IMR-90 (cell line): ENCODE results near the gene GZF1. TPM values are rescaled to one million over a fixed set of nuclear protein-coding genes. Genes with fewer than 3 reads are reported as not detected.

Source experiments
- ATAC-seq: fragments of 200-7000 bp; cut with Tn5 transposase; 2 replicates; pipeline ENCODE4 v1.9.1; 2020; ENCODE audit warnings: low read depth, mild to moderate bottlenecking, moderate library complexity
- BruUV-seq: library from RNA; stranded (reverse); fragments of 400-500 nt; replicated peaks from 2 replicates; lab custom pipeline; 2021; lab: Mats Ljungman, UMichigan
- CTCF ChIA-PET: fragments of 300-600 bp; formaldehyde crosslinking; extraction: SDS; loops from one replicate; lab custom pipeline; 2021; ENCODE audit warnings: antibody characterized with exemption; lab: Yijun Ruan, JAX
- POLR2A ChIA-PET: fragments of 300-600 bp; sonication (Branson Sonifier 250); formaldehyde crosslinking; loops from one replicate; lab custom pipeline; 2022; ENCODE audit warnings: antibody characterized with exemption; ENCODE audit not compliant: unreplicated experiment; lab: Charles Lee
- DNase-seq: peaks from one replicate; pipeline ENCODE4 v3.0.0; 2013
- H2AFZ ChIP-seq: replicated peaks from 2 replicates; pipeline ENCODE3; 2013; ENCODE audit warnings: low read length, mild to moderate bottlenecking; ENCODE audit not compliant: poor library complexity
- H2AK5ac ChIP-seq: 2 replicates; pipeline ENCODE4 v1.6.1; 2013; ENCODE audit warnings: low read depth, low read length, inconsistent platforms
- H2AK9ac ChIP-seq: replicated peaks from 2 replicates; pipeline ENCODE3; 2013; ENCODE audit warnings: mild to moderate bottlenecking, low read depth, low read length, moderate library complexity; ENCODE audit not compliant: poor library complexity
- H2BK120ac ChIP-seq: 2 replicates; pipeline ENCODE4 v1.6.1; 2013; ENCODE audit warnings: low read depth, low read length, inconsistent platforms
- H2BK15ac ChIP-seq: 3 replicates; pipeline ENCODE4 v1.6.1; 2013; ENCODE audit warnings: low read depth, low read length, inconsistent platforms
- H2BK20ac ChIP-seq: 2 replicates; pipeline ENCODE4 v1.6.1; 2013; ENCODE audit warnings: low read depth, mild to moderate bottlenecking, inconsistent platforms, low read length, moderate library complexity
- H2BK5ac ChIP-seq: 2 replicates; pipeline ENCODE4 v1.6.1; 2013; ENCODE audit warnings: mild to moderate bottlenecking, low read depth, low read length, inconsistent platforms; ENCODE audit not compliant: poor library complexity, severe bottlenecking
- H3K14ac ChIP-seq: replicated peaks from 2 replicates; pipeline ENCODE4 v1.6.1; 2013; ENCODE audit warnings: low read depth, low read length, inconsistent platforms
- H3K18ac ChIP-seq: 2 replicates; pipeline ENCODE4 v1.6.1; 2013; ENCODE audit warnings: low read depth, low read length, control low read depth
- H3K23ac ChIP-seq: 2 replicates; pipeline ENCODE4 v1.6.1; 2013; ENCODE audit warnings: low read depth, low read length, inconsistent platforms
- H3K27ac ChIP-seq: 2 replicates; pipeline ENCODE4 v1.5.1; 2013; ENCODE audit warnings: mild to moderate bottlenecking, control low read depth, low read length; ENCODE audit not compliant: insufficient read depth
- H3K27me3 ChIP-seq: 2 replicates; pipeline ENCODE4 v1.6.1; 2013; ENCODE audit warnings: low read length; ENCODE audit not compliant: control insufficient read depth, insufficient read depth
- H3K36me3 ChIP-seq: 2 replicates; pipeline ENCODE4 v1.6.1; 2013; ENCODE audit warnings: low read length, mixed read lengths; ENCODE audit not compliant: control insufficient read depth, insufficient read depth
- H3K4ac ChIP-seq: 2 replicates; pipeline ENCODE4 v1.6.1; 2013; ENCODE audit warnings: low read depth, low read length, inconsistent platforms
- H3K4me1 ChIP-seq: 2 replicates; pipeline ENCODE4 v1.6.1; 2013; ENCODE audit warnings: low read length, mixed read lengths; ENCODE audit not compliant: control insufficient read depth, insufficient read depth
- H3K4me2 ChIP-seq: 2 replicates; pipeline ENCODE4 v1.6.1; 2013; ENCODE audit warnings: low read depth, mild to moderate bottlenecking, control low read depth, low read length, moderate library complexity
- H3K4me3 ChIP-seq: 2 replicates; pipeline ENCODE4 v1.5.1; 2013; ENCODE audit warnings: low read depth, mild to moderate bottlenecking, control low read depth, low read length, moderate library complexity; ENCODE audit not compliant: insufficient read depth
- H3K56ac ChIP-seq: 2 replicates; pipeline ENCODE4 v1.6.1; 2013; ENCODE audit warnings: low read length, inconsistent platforms; ENCODE audit not compliant: insufficient read depth; ENCODE audit errors: extremely low read depth
- H3K79me1 ChIP-seq, 2 experiments: 2 replicates each; pipeline ENCODE4 v1.6.1; 2013; ENCODE audit warnings: low read length in 2 of 2, inconsistent platforms in 1 of 2, low read depth in 1 of 2
- H3K9ac ChIP-seq: 2 replicates; pipeline ENCODE4 v1.6.1; 2013; ENCODE audit warnings: low read depth, low read length, control low read depth
- H3K9me1 ChIP-seq: 2 replicates; pipeline ENCODE4 v1.6.1; 2013; ENCODE audit warnings: low read length, inconsistent platforms; ENCODE audit not compliant: insufficient read depth
- H3K9me3 ChIP-seq: 2 replicates; pipeline ENCODE4 v1.6.1; 2013; ENCODE audit warnings: low read length; ENCODE audit not compliant: control insufficient read depth, insufficient read depth
- H4K20me1 ChIP-seq: 2 replicates; pipeline ENCODE4 v1.6.1; 2013; ENCODE audit warnings: low read length, inconsistent platforms; ENCODE audit not compliant: insufficient read depth
- H4K5ac ChIP-seq: 2 replicates; pipeline ENCODE4 v1.6.1; 2013; ENCODE audit warnings: mild to moderate bottlenecking, low read depth, low read length, control low read depth
- H4K8ac ChIP-seq, 2 experiments: 2 replicates each; pipeline ENCODE4 v1.6.1; 2013; ENCODE audit warnings: low read depth in 2 of 2, low read length in 2 of 2, control low read depth in 1 of 2, inconsistent platforms in 1 of 2
- H4K91ac ChIP-seq: 2 replicates; pipeline ENCODE4 v1.6.1; 2013; ENCODE audit warnings: low read depth, low read length, inconsistent platforms; ENCODE audit not compliant: insufficient read depth
- BHLHE40 ChIP-seq: fragments of 150-350 bp; IDR thresholded peaks from 2 replicates; pipeline ENCODE4 v1.6.1; 2016; ENCODE audit warnings: mild to moderate bottlenecking, low read depth, low read length
- CEBPB ChIP-seq: IDR thresholded peaks from 2 replicates; pipeline ENCODE4 v1.6.1; 2012; ENCODE audit warnings: low read depth, low read length, improper control_type of control experiment
- CHD1 ChIP-seq: IDR thresholded peaks from 2 replicates; pipeline ENCODE4 v1.6.1; 2012; ENCODE audit warnings: low read depth, low read length, improper control_type of control experiment
- CTCF ChIP-seq: conservative IDR thresholded peaks from 2 replicates; pipeline ENCODE4 v1.5.1; 2012; ENCODE audit warnings: mild to moderate bottlenecking, low read depth, low read length, improper control_type of control experiment
- ELK1 ChIP-seq: fragments of 150-350 bp; IDR thresholded peaks from 2 replicates; pipeline ENCODE4 v1.6.1; 2016; ENCODE audit warnings: low read depth, mild to moderate bottlenecking, low read length, moderate library complexity, borderline replicate concordance
- MAZ ChIP-seq: IDR thresholded peaks from 2 replicates; pipeline ENCODE4 v1.6.1; 2012; ENCODE audit warnings: low read depth, mild to moderate bottlenecking, low read length, improper control_type of control experiment, moderate library complexity, borderline replicate concordance
- POLR2A ChIP-seq: IDR thresholded peaks from 2 replicates; pipeline ENCODE4 v1.6.1; 2012; ENCODE audit warnings: mild to moderate bottlenecking, low read depth, low read length
- RAD21 ChIP-seq: IDR thresholded peaks from 2 replicates; pipeline ENCODE4 v1.6.1; 2012; ENCODE audit warnings: low read length, improper control_type of control experiment
- RCOR1 ChIP-seq: IDR thresholded peaks from 2 replicates; pipeline ENCODE4 v1.6.1; 2012; ENCODE audit warnings: mild to moderate bottlenecking, low read length, improper control_type of control experiment; ENCODE audit not compliant: insufficient replicate concordance
- SMC3 ChIP-seq: fragments of 150-350 bp; IDR thresholded peaks from 2 replicates; pipeline ENCODE4 v1.6.1; 2016; ENCODE audit warnings: low read depth, mild to moderate bottlenecking, antibody characterized with exemption, low read length, moderate library complexity
- USF2 ChIP-seq: fragments of 150-350 bp; IDR thresholded peaks from 2 replicates; pipeline ENCODE4 v1.6.1; 2017; ENCODE audit warnings: mild to moderate bottlenecking, antibody characterized with exemption, low read length, low read depth
- WGBS, 2 experiments: methylation state at CpG; one replicate each; pipeline versions ENCODE4 v1.1.5 to v1.1.7; 2013; ENCODE audit warnings: missing lambda C conversion rate in 2 of 2; ENCODE audit not compliant: insufficient read length in 1 of 2; ENCODE audit errors: extremely low coverage in 2 of 2; 5-methylcytosine and 5-hydroxymethylcytosine counted together
- dilution Hi-C: fragments of 300-500 bp; cut with HindIII; formaldehyde crosslinking; loops from one replicate; pipeline ENCODE4 v1.14.3; 2018; ENCODE audit warnings: low sequenced_read_pairs; ENCODE audit not compliant: unreplicated experiment
- in situ Hi-C: fragments of 300-500 bp; cut with MboI; formaldehyde crosslinking; loops from 3 replicates; pipeline ENCODE4 v1.14.3; 2019; ENCODE audit warnings: low sequenced_read_pairs, inconsistent platforms, mixed read lengths
- intact Hi-C: fragments of 100-400 bp; cut with micrococcal nuclease; formaldehyde crosslinking; loops from 2 replicates; pipeline ENCODE4 v1.10.0; 2022
- polyA plus RNA-seq, 3 experiments: library from polyadenylated mRNA; depleted of rRNA; stranded (reverse); fragments of >200 nt; gene quantifications; 2 replicates each; pipeline ENCODE4 v1.2.3, GENCODE V29; 2012; ENCODE audit warnings: low replicate concordance in 1 of 3
- total RNA-seq: library from RNA; depleted of rRNA; stranded (reverse); fragments of >200 nt; gene quantifications from 2 replicates; pipeline ENCODE4 v1.2.3, GENCODE V29; 2012

The GZF1 gene
- total and polyA plus RNA-seq, 2 of the 4 experiments (the other 2 are of a cell fraction) = 23.7 to 24.7 TPM

GRCh38 chr20:23349338-23350195 is 12.4 kb upstream of the GZF1 start:
- Histone ChIP-seq H3K27me3 (no peaks in the 10 kb centered on the region), H2AK9ac (peak overlapping the region; percentile 94), H2BK5ac (peak overlapping the region; percentile 93), H3K4me2 (peak overlapping the region; percentile 78), H3K4ac (peak overlapping the region; percentile 91), H4K91ac (peak overlapping the region; percentile 81), H3K9me1 (peaks cover 3% of the 10 kb centered on the region; the same call in 1 of the 2 replicates), H3K4me3 (peak overlapping the region; percentile 60), H2AK5ac (peak overlapping the region; percentile 14; the same call in 1 of the 2 replicates), H4K20me1 (peaks cover 18% of the 10 kb centered on the region), H3K23ac (peak overlapping the region; percentile 65; the same call in 1 of the 2 replicates), H3K4me1 (peaks cover 5% of the 10 kb centered on the region), H3K18ac (peak overlapping the region; percentile 82), H2BK120ac (peak overlapping the region; percentile 76), H3K9ac (peak overlapping the region; percentile 86), H3K9me3 (no peaks in the 10 kb centered on the region), H2BK20ac (peak overlapping the region; percentile 27; the same call in 1 of the 2 replicates), H3K56ac (peak overlapping the region; percentile 73), H3K14ac (peak overlapping the region; percentile 74), H2AFZ (peak overlapping the region; percentile 96), H3K27ac (peak overlapping the region; percentile 95), H3K79me1 (peaks cover 0 to 31% of the 10 kb centered on the region in 2 experiments; a peak in 3 of 4 replicates), H4K5ac (peak overlapping the region; percentile 81), H4K8ac (peak overlapping the region; percentile 57 to 89), H3K36me3 (peaks cover 6% of the 10 kb centered on the region), H2BK15ac (no peak overlapping the region; the same call in 2 of the 3 replicates)
- in situ Hi-C loops (loop anchor here (10.0 to 25.0 kb wide), 2 partner anchors 295 to 1012 kb away; no protein-coding TSS in a partner anchor), dilution Hi-C loops (no loop called here), intact Hi-C loops (loop anchor here (1.0 to 10.0 kb wide), 4 partner anchors 97 to 553 kb away; no protein-coding TSS in a partner anchor)
- peak; percentile 45 for TF ChIP-seq CTCF
- TF ChIP-seq CEBPB = no peak
- no peak for TF ChIP-seq ELK1
- no peak for TF ChIP-seq BHLHE40
- 0 out of 2 replicates have a peak, but pooled peaks have one; percentile 22 for TF ChIP-seq SMC3
- TF ChIP-seq RAD21 = no peak; the same call in 1 of the 2 replicates
- TF ChIP-seq POLR2A = no peak
- TF ChIP-seq CHD1 = no peak
- TF ChIP-seq RCOR1 = no peak
- no peak for TF ChIP-seq MAZ
- TF ChIP-seq USF2 = no peak
- peak; percentile 71 for ATAC-seq
- BruUV-seq = no TSS peak
- CTCF ChIA-PET = interaction anchor here (0.9 to 2.2 kb wide), 9 partner anchors 9 to 658 kb away, joined by 3 to 19 read pairs (median 5); partner anchors contain the start of gene THBD
- POLR2A ChIA-PET = interaction anchor here (0.6 to 1.3 kb wide), 5 partner anchors 9 to 158 kb away, joined by 3 to 16 read pairs (median 5); partner anchors contain the start of gene GZF1
- no peak for DNase-seq
- 0% methylated on average over 3 of the region's 23 CpGs; no CpG with 5 or more reads in 1 of the 2 experiments for WGBS, 2 experiments
